A673 (cell line): Measurements from ENCODE around the gene SPACA7. TPM values are rescaled to one million over a fixed set of nuclear protein-coding genes. Genes with fewer than 3 reads are reported as not detected.

Source experiments
- BruUV-seq: library from RNA; stranded (reverse); fragments of 400-500 nt; replicated peaks from 2 replicates; lab custom pipeline; 2021; lab: Mats Ljungman, UMichigan
- CTCF ChIA-PET: fragments of 300-600 bp; sonication (Branson Sonifier 250); formaldehyde crosslinking; loops from one replicate; lab custom pipeline; 2022; ENCODE audit warnings: antibody characterized with exemption; lab: Charles Lee
- POLR2A ChIA-PET: fragments of 300-600 bp; sonication (Branson Sonifier 250); formaldehyde crosslinking; loops from one replicate; lab custom pipeline; 2022; ENCODE audit warnings: antibody characterized with exemption; ENCODE audit not compliant: low non-redundant PET; lab: Charles Lee
- DNase-seq: peaks from one replicate; pipeline ENCODE4 v3.0.0-alpha.2; 2015; ENCODE audit warnings: low spot score
- H3K27ac ChIP-seq: fragments of 200-600 bp; sonication (generic); 2 replicates; pipeline ENCODE4 v1.5.1; 2016; ENCODE audit warnings: mixed run types, low read depth, mild to moderate bottlenecking, mixed read lengths, antibody characterized with exemption, low read length; ENCODE audit not compliant: poor library complexity, severe bottlenecking
- H3K27me3 ChIP-seq: fragments of 200-600 bp; sonication (generic); replicated peaks from 2 replicates; pipeline ENCODE4 v1.6.1; 2017; ENCODE audit warnings: mixed run types, low read depth, mild to moderate bottlenecking, mixed read lengths, antibody characterized with exemption, low read length; ENCODE audit not compliant: insufficient read depth, poor library complexity
- H3K36me3 ChIP-seq: fragments of 200-600 bp; sonication (generic); 2 replicates; pipeline ENCODE4 v1.6.1; 2016; ENCODE audit warnings: mixed run types, mild to moderate bottlenecking, mixed read lengths, antibody characterized with exemption, low read length; ENCODE audit not compliant: insufficient read depth, poor library complexity, severe bottlenecking
- H3K4me1 ChIP-seq: fragments of 200-600 bp; sonication (generic); 2 replicates; pipeline ENCODE4 v1.6.1; 2017; ENCODE audit warnings: mixed run types, mild to moderate bottlenecking, mixed read lengths, antibody characterized with exemption, low read length; ENCODE audit not compliant: insufficient read depth, poor library complexity, severe bottlenecking
- H3K4me3 ChIP-seq: fragments of 200-600 bp; sonication (generic); 2 replicates; pipeline ENCODE4 v1.5.1; 2016; ENCODE audit warnings: low read depth, mixed run types, mild to moderate bottlenecking, mixed read lengths, low read length; ENCODE audit not compliant: poor library complexity, severe bottlenecking
- H3K9me3 ChIP-seq: fragments of 200-600 bp; sonication (generic); 2 replicates; pipeline ENCODE4 v1.6.1; 2016; ENCODE audit warnings: mixed run types, low read depth, mild to moderate bottlenecking, mixed read lengths, antibody characterized with exemption, low read length; ENCODE audit not compliant: poor library complexity, severe bottlenecking
- CTCF ChIP-seq: fragments of 300-800, 200-600 bp; sonication (generic); conservative IDR thresholded peaks from 2 replicates; pipeline ENCODE4 v1.5.1; 2017; ENCODE audit warnings: low read depth, mild to moderate bottlenecking, antibody characterized with exemption, low read length, moderate library complexity, mixed read lengths
- EZH2 ChIP-seq: fragments of 200-600 bp; sonication (generic); IDR thresholded peaks from 2 replicates; pipeline ENCODE4 v1.6.1; 2017; ENCODE audit warnings: borderline replicate concordance, low read depth, mild to moderate bottlenecking, mixed read lengths, antibody characterized with exemption, low read length; ENCODE audit not compliant: poor library complexity, severe bottlenecking
- intact Hi-C: fragments of 100-400 bp; cut with micrococcal nuclease; formaldehyde crosslinking; loops from one replicate; pipeline ENCODE4 v1.10.0; 2022; ENCODE audit not compliant: unreplicated experiment
- total RNA-seq: library from RNA; stranded (reverse); gene quantifications from 2 replicates; pipeline ENCODE4 v1.2.3, GENCODE V29; 2021

Gene SPACA7
- total RNA-seq, 1 experiment from 2014 or later, result not detected

DNA sequence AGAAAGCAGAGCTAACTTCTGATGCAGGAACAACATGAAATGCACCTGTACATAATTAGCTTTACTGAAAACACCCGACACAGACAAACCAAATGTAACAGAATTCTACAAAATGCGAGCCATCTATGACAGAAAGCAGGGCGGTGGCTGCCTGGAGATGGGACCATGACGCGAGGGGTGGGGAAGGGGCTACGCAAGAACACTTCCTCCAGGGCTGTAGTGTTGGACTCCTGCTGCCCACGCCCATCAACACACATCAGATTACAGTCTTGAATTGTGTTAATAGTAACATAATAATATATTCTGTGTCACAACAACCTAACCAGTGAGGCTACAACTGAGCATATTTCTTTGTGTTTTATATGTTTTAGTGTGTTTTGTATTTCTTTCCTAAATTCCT is 103.2 kb downstream of the SPACA7 start:
- ChIA-PET POLR2A (no interaction called here), CTCF (no interaction called here)
- Histone ChIP-seq H3K9me3 (no peaks in the 10 kb centered on the region), H3K4me1 (no peaks in the 10 kb centered on the region), H3K27ac (no peak overlapping the region), H3K4me3 (no peak overlapping the region), H3K27me3 (no peaks in the 10 kb centered on the region), H3K36me3 (no peaks in the 10 kb centered on the region)
- no TSS peak for BruUV-seq
- DNase-seq, result no peak
- intact Hi-C loops, result no loop called here
- no peak for TF ChIP-seq EZH2
- no peak for TF ChIP-seq CTCF

- Histone ChIP-seq H3K36me3 (no peaks in the 10 kb centered on the region), H3K9me3 (no peaks in the 10 kb centered on the region), H3K4me1 (no peaks in the 10 kb centered on the region), H3K27me3 (no peaks in the 10 kb centered on the region), H3K27ac (no peak overlapping the region), H3K4me3 (no peak overlapping the region)
- ChIA-PET CTCF (no interaction called here), POLR2A (no interaction called here)
- no peak for TF ChIP-seq EZH2
- no TSS peak for BruUV-seq
- DNase-seq, result no peak
- intact Hi-C loops, result no loop called here
Observed at GRCh38 chr13:112481458-112481857, 105.3 kb downstream of the SPACA7 start.

GRCh38 chr13:112483299-112483698 is 107.1 kb downstream of the SPACA7 start:
- no TSS peak for BruUV-seq
- Histone ChIP-seq H3K4me1 (no peaks in the 10 kb centered on the region), H3K4me3 (no peak overlapping the region), H3K9me3 (no peaks in the 10 kb centered on the region), H3K36me3 (no peaks in the 10 kb centered on the region), H3K27ac (no peak overlapping the region), H3K27me3 (no peaks in the 10 kb centered on the region)
- POLR2A ChIA-PET, result no interaction called here
- no peak for DNase-seq
- intact Hi-C loops, result no loop called here
- TF ChIP-seq EZH2 (no peak), CTCF (no peak)
- CTCF ChIA-PET, result no interaction called here

Other genes with a start within 250 kb of the SPACA7 start
- 61.4 and 63.9 TPM in 2 replicates for gene TUBGCP3, start 211.8 kb downstream of the SPACA7 start, total RNA-seq